GM04504 (cell line): ENCODE data around the gene DDX43.
"Not testable (repeated sequence)": the region's sequence is repeated elsewhere in the genome, so short reads cannot be mapped to it uniquely, and the experiment has no call there.

ENCODE experiments used
- DNase-seq: peaks from one replicate; pipeline ENCODE4 v3.0.0-alpha.2; 2012; ENCODE audit warnings: low read depth

The DDX43 gene

GRCh38 chr6:73394577-73395354, at the start of gene DDX43:
Gene DDX43 (plus strand): TSS chr6:73394828. CDS start chr6:73394906, 78 bp downstream.
- DNase-seq, result peak; percentile 14

DNA sequence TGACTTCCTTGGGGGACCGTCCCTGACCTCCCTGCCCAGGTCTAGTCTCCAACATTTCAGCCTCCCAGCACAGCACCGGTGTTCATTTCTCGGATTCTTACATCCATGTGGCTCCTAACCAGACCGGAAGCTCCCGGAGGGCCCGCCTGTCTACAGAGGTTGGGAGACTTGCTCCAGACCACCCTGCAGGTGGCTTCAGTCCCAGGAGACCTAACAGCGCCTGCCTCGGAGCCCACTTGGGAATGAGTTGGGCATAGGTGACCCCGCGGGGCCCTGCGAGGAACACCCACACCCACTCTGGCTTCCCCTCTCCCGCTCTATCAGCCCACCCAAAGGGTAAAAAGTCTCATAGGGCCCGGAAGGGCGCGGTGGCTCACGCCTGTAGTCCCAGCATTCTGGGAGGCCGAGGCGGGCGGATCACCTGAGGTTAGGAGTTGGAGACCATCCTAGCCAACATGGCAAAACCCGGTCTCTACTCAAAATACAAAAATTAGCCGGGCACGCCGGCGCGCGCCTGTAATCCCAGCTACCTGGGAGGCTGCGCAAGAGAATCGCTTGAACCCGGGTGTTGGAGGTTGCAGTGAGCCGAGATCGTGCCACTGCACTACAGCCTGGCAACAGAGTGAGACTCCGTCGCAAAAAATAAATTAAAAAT, 46.0 kb upstream of the DDX43 start:
- DNase-seq, result no peak

DNA sequence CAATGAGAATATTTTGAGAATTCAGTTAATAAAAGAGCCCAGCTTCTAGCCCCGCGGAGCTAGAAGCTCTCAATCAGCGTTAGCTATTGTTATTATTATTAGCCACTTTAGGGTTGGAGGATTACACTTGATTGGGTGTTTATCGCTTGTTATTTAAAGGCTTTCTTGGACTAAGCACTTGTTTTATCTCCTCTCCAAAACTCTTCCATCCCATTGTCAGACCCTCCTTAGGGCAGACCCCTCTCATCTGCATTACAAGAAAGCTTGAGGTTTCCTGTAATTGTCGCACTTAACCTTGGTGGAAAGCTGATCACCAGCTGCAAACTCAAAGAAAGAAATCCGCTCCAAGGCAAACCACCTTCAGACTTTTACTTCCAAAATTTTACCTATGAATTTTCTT, 45.3 kb upstream of the DDX43 start:
- DNase-seq, result no peak

- DNase-seq, result no peak
Measured at GRCh38 chr6:73353636-73354593, 40.7 kb upstream of the DDX43 start, which contains the start of gene DPPA5. Gene DPPA5 (minus strand): TSS chr6:73354276. CDS start chr6:73354225, 51 bp downstream.

DNA sequence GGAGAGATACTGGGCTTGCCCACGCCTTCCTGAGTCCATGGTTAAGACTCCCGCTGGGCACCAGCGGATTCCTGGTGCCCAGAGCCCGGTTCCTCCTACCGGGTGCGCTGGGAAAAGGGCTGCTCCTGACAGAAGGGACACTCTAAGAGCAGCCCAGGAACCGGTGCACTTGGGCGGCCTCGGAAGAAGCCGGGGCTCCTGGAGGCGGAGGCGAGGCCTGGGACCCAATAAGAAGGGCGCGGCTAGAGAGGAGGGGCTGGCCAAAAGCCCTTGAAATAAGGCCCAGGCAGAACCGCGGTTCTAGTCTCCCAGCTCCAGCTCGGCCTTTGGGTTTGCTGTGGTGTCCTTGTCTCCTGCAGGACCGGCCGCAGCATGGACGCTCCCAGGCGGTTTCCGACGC, 32.3 kb upstream of the DDX43 start, which contains the start of gene KHDC3L:
TSS of gene KHDC3L (plus strand) at position 301 of the 400 bp plus-strand sequence. CDS start at position 373, 72 bp downstream.
- DNase-seq, result no peak

GRCh38 chr6:73362869-73363536, 31.6 kb upstream of the DDX43 start:
- DNase-seq, result no peak

- DNase-seq, result no peak
Measured at GRCh38 chr6:73363537-73363875, 31.1 kb upstream of the DDX43 start.

GRCh38 chr6:73364121-73364520, 30.5 kb upstream of the DDX43 start:
- no peak for DNase-seq

DNA sequence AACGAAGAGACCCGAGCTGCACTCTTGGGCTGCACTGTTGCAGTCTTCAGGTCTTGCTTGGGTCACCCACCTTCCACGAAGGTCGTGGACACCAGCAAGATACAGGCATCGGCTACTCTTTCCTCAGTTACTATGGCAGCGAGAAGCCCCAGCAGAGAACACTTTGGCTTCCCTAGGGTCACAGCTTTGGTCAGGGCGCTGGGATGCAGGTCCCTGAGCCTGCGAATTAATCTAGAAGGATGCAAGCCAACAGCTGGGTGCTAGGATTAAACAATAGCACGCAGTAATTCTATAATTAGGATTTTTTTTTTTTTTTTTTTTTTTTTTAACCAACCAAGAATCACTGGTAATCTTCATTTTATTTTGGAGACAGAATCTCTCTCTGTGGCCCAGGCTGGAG, 30.1 kb upstream of the DDX43 start:
- no peak for DNase-seq

DNA sequence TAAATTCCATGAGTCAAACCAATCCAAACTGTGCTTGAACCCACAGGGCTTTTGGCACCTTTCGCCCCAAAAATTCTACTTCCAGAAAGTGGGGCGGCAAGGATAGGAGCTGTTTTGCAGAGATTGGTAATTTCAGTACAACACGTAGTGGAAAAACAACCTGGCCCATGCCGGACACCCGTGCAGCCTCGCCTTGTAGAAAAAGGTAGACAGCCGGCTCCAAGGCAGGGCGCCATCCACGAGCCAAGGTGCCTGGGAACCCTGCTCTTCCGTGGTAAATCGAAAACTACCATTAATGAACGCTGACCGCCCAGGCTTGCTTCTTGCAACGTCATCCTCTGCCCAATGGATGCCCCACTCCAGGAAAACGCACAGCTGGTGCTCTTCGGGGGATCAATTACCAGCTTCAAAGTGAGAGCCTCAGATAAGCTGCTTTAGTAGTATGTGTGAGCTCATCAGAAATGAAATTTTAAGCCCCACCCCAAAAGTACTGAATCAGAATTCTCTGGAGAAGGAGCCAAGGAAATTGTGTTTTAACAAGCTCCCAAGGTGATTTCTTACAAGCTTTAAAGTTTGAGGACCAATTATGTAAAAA, 26.8 kb upstream of the DDX43 start:
- no peak for DNase-seq

DNA sequence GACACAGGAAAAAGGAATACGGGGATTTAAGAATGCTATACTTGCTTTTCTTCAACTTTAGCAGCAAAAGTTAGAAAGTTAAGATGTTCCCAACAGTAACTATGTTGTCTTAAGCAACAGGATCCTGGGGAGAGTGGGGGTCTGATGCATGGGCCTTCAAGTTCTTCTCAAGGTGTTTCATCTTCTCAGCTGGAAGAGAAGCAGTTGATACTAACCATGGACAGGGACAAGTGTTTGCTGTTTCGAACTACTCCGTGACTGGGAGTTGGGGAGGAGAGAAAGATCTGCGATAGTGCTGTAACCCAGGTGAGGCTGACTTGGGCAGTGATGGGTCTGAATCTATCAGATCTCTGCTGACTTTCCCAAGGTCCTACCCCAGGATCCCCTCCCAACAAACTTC, 26.0 kb upstream of the DDX43 start:
- DNase-seq, result no peak

DNA sequence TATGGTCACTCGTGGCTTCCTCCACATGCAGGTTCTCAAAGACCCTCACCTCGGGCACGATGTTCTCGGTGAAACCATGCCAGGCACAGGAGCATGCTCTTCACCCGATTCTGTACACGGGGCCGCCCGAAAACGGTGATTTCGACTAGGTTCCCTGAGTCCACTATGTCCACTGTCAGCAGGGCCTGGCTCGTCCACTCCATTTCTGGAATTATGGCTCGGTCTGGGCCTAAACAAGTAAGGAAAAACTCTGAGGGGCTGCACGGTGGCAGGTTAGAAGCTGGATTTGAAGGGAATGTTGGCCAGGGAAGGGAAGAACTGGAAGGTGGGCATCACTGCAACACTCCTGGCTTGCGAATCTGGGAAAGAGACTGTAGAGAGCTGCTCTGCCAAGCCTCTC, 25.5 kb upstream of the DDX43 start:
- DNase-seq, result no peak

DNA sequence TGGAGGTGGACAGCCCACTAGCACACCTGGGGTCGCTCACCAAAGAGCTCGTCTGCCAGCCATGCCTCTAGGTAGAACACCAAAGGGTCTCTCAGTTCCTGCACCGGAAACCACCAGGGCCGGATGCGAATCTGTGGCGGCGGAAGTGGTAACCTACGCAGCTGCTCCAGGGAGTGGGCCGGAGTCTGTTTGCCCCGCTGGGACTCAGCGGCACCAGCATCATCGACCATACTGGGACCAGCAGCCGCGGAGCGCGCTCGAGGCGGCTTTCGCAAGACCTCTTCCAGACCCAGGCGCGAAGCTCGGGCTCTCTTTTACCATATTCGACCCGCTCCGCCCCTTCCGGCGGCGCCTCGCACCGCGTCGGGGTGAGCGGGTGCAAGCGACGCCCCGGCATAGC, 25.1 kb upstream of the DDX43 start, which contains the start of gene OOEP:
TSS of gene OOEP (minus strand) at position 335 of the 400 bp plus-strand sequence. CDS start at position 230, 105 bp downstream.
- DNase-seq, result no peak

DNA sequence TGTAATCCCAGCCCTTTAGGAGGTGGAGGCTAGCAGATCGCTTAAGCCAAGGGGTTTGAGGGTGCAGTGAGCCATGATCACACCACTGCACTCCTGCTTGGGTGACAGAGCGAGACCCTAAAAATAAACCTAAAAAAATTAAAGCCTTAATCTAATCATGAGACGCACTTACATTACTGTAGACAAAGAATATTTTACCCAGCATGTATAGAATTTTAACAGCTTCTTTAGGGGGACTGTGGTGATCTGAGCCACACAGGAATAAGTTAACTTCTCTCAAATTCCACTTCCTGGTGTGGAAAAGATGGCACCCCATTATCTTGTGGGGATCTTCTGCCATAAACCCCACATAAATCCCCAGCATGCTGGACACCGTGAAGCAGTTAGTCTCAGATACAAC, 22.6 kb upstream of the DDX43 start:
- no peak for DNase-seq

GRCh38 chr6:73372516-73372915, 22.1 kb upstream of the DDX43 start:
- DNase-seq, result no peak

GRCh38 chr6:73375216-73375615, 19.4 kb upstream of the DDX43 start:
- no peak for DNase-seq

- no peak for DNase-seq
Measured at GRCh38 chr6:73377225-73377624, 17.4 kb upstream of the DDX43 start.

DNA sequence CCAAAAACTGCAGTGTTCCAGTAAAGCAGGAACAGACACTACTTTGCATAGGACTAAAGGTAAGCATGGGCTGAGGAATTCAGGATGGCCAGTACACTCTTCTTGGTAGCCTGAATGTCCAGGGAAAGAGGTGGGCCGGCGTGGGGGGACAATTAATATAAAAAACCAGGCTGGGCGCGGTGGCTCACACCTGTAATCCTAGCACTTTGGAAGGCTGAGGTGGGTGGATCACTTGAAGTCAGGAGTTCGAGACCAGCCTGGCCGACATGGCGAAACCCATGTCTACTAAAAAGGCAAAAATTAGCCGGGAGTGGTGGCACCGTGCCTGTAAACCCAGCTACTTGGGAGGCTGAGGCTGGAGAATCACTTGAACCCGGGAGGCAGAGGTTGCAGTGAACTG, 13.1 kb upstream of the DDX43 start:
- DNase-seq, result not testable (repeated sequence)

DNA sequence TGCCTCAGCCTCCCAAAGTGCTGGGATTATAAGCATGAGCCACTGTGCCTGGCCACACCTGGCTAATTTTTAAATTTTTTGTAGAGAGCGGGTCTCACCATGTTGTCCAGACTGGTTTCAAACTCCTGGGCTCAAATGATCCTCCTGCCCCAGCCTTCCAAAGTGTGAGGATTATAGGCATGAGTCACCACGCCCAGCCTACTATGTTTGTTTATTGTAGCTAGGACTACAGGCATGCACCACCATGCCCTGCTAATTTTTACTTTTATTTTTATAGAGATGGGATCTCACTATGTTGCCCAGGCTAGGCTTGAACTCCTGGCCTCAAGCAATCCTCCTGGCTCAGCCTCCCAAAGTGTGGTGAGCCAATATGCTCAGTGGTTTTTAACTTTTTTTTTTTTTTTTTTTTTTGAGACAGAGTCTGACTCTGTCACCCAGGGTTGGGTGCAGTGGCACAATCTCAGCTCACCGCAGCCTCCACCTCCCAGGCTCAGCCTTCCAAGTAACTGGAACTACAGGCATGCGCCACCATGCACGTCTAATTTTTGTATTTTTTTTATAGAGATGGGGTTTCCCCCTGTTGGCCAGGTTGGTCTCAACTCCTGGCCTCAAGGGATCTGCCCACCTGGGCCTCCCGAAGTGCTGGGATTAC, 12.0 kb upstream of the DDX43 start:
- no peak for DNase-seq

DNA sequence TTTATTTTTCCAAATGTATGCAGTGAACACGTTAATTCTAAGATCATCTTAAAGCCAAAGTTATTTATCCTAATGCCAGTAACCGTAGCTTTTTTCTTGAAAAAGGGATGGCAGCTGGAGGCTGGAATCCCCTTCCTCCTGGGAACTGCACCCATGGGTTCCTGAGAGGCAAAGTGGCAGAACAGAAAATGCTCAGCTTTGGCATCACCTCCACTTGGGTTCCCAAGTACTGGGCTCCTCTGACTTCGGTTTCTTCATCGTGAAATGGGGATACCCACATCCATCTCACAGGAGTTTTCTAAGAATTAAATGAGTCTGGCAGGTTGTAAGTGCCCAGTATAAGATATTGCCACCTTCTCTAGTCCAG, 6.2 kb upstream of the DDX43 start:
- DNase-seq, result no peak
